ENCODE results near the gene BSND.

GRCh38 chr1:54998677-54999076 is at the start of gene BSND:
- TF ChIP-seq, protein P1, sequence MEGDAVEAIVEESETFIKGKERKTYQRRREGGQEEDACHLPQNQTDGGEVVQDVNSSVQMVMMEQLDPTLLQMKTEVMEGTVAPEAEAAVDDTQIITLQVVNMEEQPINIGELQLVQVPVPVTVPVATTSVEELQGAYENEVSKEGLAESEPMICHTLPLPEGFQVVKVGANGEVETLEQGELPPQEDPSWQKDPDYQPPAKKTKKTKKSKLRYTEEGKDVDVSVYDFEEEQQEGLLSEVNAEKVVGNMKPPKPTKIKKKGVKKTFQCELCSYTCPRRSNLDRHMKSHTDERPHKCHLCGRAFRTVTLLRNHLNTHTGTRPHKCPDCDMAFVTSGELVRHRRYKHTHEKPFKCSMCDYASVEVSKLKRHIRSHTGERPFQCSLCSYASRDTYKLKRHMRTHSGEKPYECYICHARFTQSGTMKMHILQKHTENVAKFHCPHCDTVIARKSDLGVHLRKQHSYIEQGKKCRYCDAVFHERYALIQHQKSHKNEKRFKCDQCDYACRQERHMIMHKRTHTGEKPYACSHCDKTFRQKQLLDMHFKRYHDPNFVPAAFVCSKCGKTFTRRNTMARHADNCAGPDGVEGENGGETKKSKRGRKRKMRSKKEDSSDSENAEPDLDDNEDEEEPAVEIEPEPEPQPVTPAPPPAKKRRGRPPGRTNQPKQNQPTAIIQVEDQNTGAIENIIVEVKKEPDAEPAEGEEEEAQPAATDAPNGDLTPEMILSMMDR (IDR thresholded peaks at IDR 0.05) = no peak
- TF ChIP-seq POLR2A (IDR thresholded peaks at IDR 0.05) = no peak
